Stimulated activated CD4-positive, alpha-beta T cell treated with anti-CD3 and anti-CD28 coated beads, Interleukin-4, amount 100 ng/mL, for 48 hours (primary cell): Measurements from ENCODE around the gene EPHB4.
"Not testable (repeated sequence)": the region's sequence is repeated elsewhere in the genome, so short reads cannot be mapped to it uniquely, and the experiment has no call there.

ENCODE experiments used
- DNase-seq, 2 donors: peaks; one replicate each; pipeline ENCODE4 v3.0.0-alpha.2; 2020; ENCODE audit warnings: low read depth in 2 of 2

EPHB4 gene

DNA sequence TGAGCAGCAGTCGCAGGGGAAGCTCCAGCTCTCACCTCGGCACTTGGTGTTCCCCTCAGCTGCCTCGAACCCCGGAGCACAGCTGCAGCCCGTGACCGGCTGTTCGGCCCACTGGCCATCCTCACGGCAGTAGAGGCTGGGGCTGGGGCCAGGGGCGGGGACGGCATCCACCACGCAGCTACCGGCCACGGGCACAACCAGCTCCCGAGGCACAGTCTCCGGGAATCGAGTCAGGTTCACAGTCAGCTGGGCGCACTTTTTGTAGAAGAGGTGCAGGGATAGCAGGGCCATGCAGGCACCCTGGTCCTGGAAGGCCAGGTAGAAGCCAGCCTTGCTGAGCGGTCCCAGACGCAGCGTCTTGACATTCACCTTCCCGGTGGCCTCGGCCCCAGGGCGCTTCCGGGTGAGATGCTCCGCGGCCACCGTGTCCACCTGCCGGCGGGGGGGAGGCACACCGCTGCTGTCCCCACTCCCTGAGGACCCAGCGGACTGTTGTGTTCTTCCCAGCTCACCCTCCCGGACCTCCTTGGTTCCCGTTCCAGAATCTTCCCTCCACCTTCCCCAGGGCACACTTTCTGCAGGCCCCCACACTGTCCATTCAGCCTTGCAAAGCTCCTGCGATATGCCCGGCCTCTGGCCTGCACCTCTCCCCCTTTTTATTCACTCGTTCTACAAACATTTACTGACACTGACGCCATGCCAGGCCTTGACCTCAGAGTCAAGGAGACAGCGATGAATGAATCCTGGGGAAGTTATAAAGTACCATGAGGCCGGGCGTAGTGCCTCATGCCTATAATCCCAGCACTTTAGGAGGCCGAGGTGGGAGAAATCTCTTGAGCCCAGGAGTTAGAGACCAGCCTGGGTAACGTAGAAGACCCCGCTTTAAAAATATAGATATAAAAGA is 4.8 kb downstream of the EPHB4 start:
- no peak for DNase-seq

DNA sequence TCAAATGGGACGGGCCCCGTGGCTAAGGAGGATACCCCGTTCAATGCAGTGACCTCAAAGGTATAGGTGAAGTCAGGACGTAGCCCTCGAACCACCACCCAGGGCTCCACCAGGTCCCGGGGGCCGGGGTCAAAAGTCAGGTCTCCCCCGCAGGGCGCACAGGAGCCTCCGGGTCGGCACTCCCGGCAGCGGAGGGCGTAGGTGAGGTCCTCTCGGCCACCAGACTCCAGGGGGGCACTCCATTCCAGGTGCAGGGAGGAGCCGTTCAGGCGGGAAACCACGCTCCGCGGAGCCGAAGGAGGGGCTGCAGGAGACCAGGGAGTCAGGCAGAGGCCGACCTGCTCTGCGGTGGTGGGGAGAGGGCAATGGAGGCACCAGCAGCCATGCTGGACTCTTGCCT is 7.7 kb downstream of the EPHB4 start:
- DNase-seq = no peak

DNA sequence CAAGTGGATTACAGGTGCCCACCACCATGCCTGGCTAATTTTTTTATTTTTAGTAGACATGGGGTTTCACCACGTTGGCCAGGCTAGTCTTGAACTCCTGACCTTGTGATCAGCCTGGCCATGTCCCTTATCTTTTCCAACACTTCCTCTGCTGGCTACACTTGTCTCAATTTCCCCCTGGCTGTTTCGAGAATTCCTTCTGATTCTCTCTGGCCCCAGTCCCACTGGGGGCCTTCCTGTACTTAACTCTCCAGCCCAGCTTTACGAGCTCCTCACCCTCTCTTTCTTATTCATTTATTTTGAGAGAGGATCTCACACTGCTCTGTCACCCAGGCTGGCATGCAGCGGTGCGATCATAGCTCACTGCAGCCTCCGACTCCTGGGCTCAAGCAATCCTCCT is 8.5 kb downstream of the EPHB4 start:
- no peak for DNase-seq

GRCh38 chr7:100818366-100818765 is 9.0 kb downstream of the EPHB4 start:
- DNase-seq = no peak

DNA sequence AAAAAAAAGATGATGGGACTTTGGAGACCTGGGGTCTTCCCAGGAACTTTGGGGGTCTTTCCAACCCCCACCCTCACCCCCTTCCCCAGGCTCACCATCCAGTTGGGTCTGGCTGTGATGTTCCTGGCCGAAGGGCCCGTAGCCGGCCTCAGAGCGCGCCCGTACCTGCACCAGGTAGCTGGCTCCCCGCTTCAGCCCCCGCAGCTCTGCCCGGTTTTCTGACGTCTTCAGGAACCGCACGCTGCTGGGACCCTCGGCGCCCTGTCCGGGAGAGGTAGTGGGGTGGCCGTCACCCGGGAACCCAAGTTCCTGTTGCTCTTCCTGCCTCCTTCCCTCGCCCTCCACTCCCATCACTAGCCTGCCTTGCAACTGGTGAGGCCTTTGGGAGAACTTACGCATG is 10.2 kb downstream of the EPHB4 start:
- DNase-seq = no peak

DNA sequence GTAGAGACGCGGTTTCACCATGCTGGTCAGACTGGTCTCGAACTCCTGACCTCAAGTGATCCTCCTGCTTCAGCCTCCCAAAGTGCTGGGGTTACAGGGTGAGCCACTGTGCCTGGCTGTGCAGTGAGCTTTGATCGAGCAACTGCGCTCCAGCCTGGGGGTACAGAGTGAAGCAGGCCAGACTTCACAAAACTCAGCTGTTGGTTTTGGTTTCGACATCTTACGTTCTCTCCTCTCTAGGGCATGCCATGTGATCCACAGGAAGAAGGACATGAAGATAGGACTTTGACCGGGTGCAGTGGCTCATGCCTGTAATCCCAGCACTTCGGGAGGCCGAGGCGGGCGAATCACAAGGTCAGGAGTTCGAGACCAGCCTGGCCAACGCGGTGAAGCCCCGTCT is 10.8 kb downstream of the EPHB4 start:
- not testable (repeated sequence) for DNase-seq

DNA sequence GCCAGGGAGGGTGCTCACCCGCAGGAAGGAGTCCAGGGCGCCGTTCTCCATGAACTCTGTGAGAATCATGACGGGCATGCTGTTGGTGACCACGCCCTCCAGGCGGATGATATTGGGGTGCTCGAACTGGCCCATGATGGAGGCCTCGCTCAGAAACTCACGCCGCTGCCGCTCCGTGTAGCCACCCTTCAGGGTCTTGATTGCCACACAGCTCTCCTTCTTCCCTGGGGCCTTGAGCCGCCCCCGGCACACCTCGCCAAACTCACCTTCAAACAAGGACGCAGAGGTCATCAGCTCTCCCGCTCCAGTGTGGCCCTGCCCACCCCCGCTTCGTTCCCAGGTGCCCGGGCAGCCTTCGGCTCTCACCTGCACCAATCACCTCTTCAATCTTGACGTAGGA is 14.6 kb downstream of the EPHB4 start:
- DNase-seq = no peak

- DNase-seq = no peak
Measured at GRCh38 chr7:100811480-100811879, 15.8 kb downstream of the EPHB4 start.

DNA sequence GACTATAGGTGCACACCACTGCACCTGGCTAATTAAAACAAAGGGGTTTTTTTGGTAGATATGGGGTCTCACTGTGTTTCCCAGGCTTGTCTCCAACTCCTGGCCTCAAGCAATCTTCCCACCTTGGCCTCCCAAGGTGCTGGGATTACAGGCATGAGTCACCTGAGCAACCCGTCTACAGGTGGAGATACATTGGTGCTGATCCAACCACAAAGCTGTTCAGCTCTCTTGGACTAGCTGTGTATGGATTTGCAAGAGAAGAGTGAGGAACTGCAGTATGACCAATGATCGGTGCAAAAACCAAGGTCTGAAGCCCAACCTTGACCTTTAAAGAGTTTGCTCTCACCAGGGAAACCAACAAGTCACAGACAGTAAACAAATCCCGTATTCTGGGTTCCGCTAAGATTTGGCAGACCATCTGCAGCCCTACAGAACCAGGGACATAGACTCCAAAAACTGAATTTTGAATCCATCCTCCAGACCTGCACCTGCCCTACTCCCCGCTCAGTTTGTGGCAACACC is 18.9 kb downstream of the EPHB4 start:
- no peak for DNase-seq

GRCh38 chr7:100806883-100807282 is 20.4 kb downstream of the EPHB4 start:
- not testable (repeated sequence) for DNase-seq

- no peak for DNase-seq
Measured at GRCh38 chr7:100806276-100806675, 21.0 kb downstream of the EPHB4 start.

DNA sequence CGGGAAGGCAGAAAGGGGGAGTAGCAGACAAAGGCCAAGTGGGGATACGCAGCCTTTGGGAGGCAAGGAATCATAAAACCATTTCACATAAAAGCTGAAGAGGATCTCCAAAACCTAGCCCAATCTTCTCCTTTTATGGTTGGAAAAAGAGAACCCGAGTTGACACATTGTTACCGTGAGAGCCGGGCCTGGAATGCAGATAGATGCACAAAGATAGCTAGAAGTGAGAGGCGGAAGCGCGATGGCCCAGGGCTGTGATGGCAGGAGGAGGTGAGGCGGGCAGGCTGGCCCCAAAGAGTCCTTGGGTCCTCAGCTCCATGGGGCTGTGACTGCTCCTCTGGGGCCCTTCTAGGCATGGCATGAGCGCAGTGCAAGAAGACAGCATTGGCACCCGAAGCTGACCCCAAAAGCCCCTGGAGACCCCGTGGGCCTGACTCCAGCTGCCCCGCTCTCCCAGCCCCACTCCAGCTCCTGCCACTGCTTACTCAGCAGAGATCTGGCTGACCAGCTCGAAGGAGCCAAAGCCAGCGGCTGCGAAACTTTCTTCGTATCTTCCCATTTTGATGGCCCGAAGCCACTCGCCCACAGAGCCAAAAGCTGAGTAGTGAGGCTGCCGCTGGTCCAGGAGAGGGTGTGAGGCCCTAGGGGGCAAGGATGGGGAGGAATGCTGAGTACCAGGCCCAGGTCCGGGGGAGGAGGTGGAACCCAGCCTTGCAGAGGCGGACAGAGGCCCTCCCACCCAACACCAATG is 22.5 kb downstream of the EPHB4 start:
- no peak for DNase-seq

GRCh38 chr7:100803398-100804161 is 23.7 kb downstream of the EPHB4 start:
- DNase-seq = peak in 1 of 2 donors; percentile 38

- DNase-seq = no peak
Measured at GRCh38 chr7:100802951-100803350, 24.4 kb downstream of the EPHB4 start.

- DNase-seq = no peak
Measured at GRCh38 chr7:100801833-100802568, 25.3 kb downstream of the EPHB4 start.

- peak; percentile 34 to 47 for DNase-seq
Measured at GRCh38 chr7:100799037-100799896, 28.1 kb downstream of the EPHB4 start.

- no peak for DNase-seq
Measured at GRCh38 chr7:100794741-100795140, 32.6 kb downstream of the EPHB4 start.

- no peak for DNase-seq
Measured at GRCh38 chr7:100793806-100794660, 33.3 kb downstream of the EPHB4 start.
